H9 (cell line): ENCODE data around the gene NTN3. TPM values are rescaled to one million over a fixed set of nuclear protein-coding genes. Genes with fewer than 3 reads are reported as not detected.

ENCODE experiments used
- DNase-seq: peaks from one replicate; pipeline ENCODE4 v3.0.0-alpha.2; 2017
- H2AFZ ChIP-seq: one replicate; pipeline ENCODE4 v1.6.1; 2013; ENCODE audit warnings: mild to moderate bottlenecking, low read length, control low read depth, moderate library complexity
- H2AK5ac ChIP-seq: 2 replicates; pipeline ENCODE4 v1.6.1; 2013; ENCODE audit warnings: low read length, control low read depth, mixed read lengths; ENCODE audit not compliant: insufficient read length
- H2BK120ac ChIP-seq: one replicate; pipeline ENCODE4 v1.6.1; 2013; ENCODE audit warnings: low read depth, mild to moderate bottlenecking, low read length, control low read depth, inconsistent platforms; ENCODE audit not compliant: poor library complexity, severe bottlenecking
- H2BK12ac ChIP-seq: 2 replicates; pipeline ENCODE4 v1.6.1; 2013; ENCODE audit warnings: low read length, control low read depth, mixed read lengths, low read depth; ENCODE audit not compliant: insufficient read length
- H2BK15ac ChIP-seq: 2 replicates; pipeline ENCODE4 v1.6.1; 2013; ENCODE audit warnings: low read depth, low read length, control low read depth
- H2BK20ac ChIP-seq: one replicate; pipeline ENCODE4 v1.6.1; 2013; ENCODE audit warnings: low read depth, mild to moderate bottlenecking, low read length, control low read depth, inconsistent platforms; ENCODE audit not compliant: poor library complexity, severe bottlenecking
- H2BK5ac ChIP-seq: 2 replicates; pipeline ENCODE4 v1.6.1; 2013; ENCODE audit warnings: low read length, control low read depth, mixed read lengths; ENCODE audit not compliant: insufficient read length
- H3K14ac ChIP-seq: 2 replicates; pipeline ENCODE4 v1.6.1; 2013; ENCODE audit warnings: low read length, control low read depth; ENCODE audit not compliant: insufficient read depth
- H3K18ac ChIP-seq: 2 replicates; pipeline ENCODE4 v1.6.1; 2013; ENCODE audit warnings: low read depth, mild to moderate bottlenecking, mixed read lengths, low read length, control low read depth; ENCODE audit not compliant: insufficient read length
- H3K23ac ChIP-seq: 2 replicates; pipeline ENCODE4 v1.6.1; 2013; ENCODE audit warnings: low read length, control low read depth, mixed read lengths, low read depth; ENCODE audit not compliant: insufficient read length
- H3K23me2 ChIP-seq: 2 replicates; pipeline ENCODE4 v1.6.1; 2013; ENCODE audit warnings: low read depth, mild to moderate bottlenecking, mixed read lengths, low read length, control low read depth; ENCODE audit not compliant: insufficient read length, poor library complexity, severe bottlenecking
- H3K27ac ChIP-seq: 2 replicates; pipeline ENCODE4 v1.5.1; 2013; ENCODE audit warnings: low read length, control low read depth, mixed read lengths, low read depth; ENCODE audit not compliant: insufficient read length
- H3K27me3 ChIP-seq: 2 replicates; pipeline ENCODE4 v1.6.1; 2013; ENCODE audit warnings: low read length, control low read depth, inconsistent platforms; ENCODE audit not compliant: insufficient read depth
- H3K4ac ChIP-seq: 2 replicates; pipeline ENCODE4 v1.6.1; 2013; ENCODE audit warnings: low read depth, mild to moderate bottlenecking, control low read depth, inconsistent platforms, low read length, moderate library complexity
- H3K4me1 ChIP-seq: 2 replicates; pipeline ENCODE4 v1.6.1; 2013; ENCODE audit warnings: low read length, control low read depth, inconsistent platforms; ENCODE audit not compliant: insufficient read depth
- H3K4me2 ChIP-seq: 2 replicates; pipeline ENCODE4 v1.6.1; 2013; ENCODE audit warnings: low read length, control low read depth, mixed read lengths; ENCODE audit not compliant: insufficient read length, insufficient read depth
- H3K56ac ChIP-seq: 2 replicates; pipeline ENCODE4 v1.6.1; 2013; ENCODE audit warnings: low read depth, mild to moderate bottlenecking, mixed read lengths, low read length, control low read depth; ENCODE audit not compliant: insufficient read length
- H3K79me1 ChIP-seq: 2 replicates; pipeline ENCODE4 v1.6.1; 2013; ENCODE audit warnings: low read depth, mild to moderate bottlenecking, moderate library complexity, low read length, control low read depth, inconsistent platforms; ENCODE audit not compliant: insufficient read depth, poor library complexity, severe bottlenecking
- H3K79me2 ChIP-seq: 2 replicates; pipeline ENCODE4 v1.6.1; 2013; ENCODE audit warnings: low read length, control low read depth, inconsistent platforms; ENCODE audit not compliant: insufficient read depth
- H3K9ac ChIP-seq: 2 replicates; pipeline ENCODE4 v1.6.1; 2013; ENCODE audit warnings: low read length, control low read depth, mixed read lengths; ENCODE audit not compliant: insufficient read length; ENCODE audit errors: extremely low read depth
- H3K9me3 ChIP-seq: one replicate; pipeline ENCODE4 v1.6.1; 2013; ENCODE audit warnings: low read depth, low read length, inconsistent platforms; ENCODE audit not compliant: control insufficient read depth
- H3T11ph ChIP-seq: one replicate; pipeline ENCODE4 v1.6.1; 2013; ENCODE audit warnings: mild to moderate bottlenecking, low read length, control low read depth, inconsistent platforms
- H4K20me1 ChIP-seq: one replicate; pipeline ENCODE4 v1.6.1; 2013; ENCODE audit not compliant: control insufficient read depth, insufficient read length, insufficient read depth
- H4K5ac ChIP-seq: 2 replicates; pipeline ENCODE4 v1.6.1; 2013; ENCODE audit warnings: low read depth, mild to moderate bottlenecking, mixed read lengths, low read length, control low read depth; ENCODE audit not compliant: insufficient read length
- H4K8ac ChIP-seq: replicated peaks from 2 replicates; pipeline ENCODE4 v1.6.1; 2013; ENCODE audit warnings: low read length, control low read depth, mixed read lengths, low read depth; ENCODE audit not compliant: insufficient read length
- H4K91ac ChIP-seq: 2 replicates; pipeline ENCODE4 v1.6.1; 2013; ENCODE audit warnings: low read depth, mild to moderate bottlenecking, moderate library complexity, mixed read lengths, low read length, control low read depth; ENCODE audit not compliant: insufficient read length
- H3K27ac Mint-ChIP-seq, 3 experiments: 2 replicates in 2 of 3; 3 replicates in 1 of 3; pipeline ENCODE4 v1.8.0; 2020 to 2021; ENCODE audit warnings: mixed read lengths in 3 of 3, mild to moderate bottlenecking in 1 of 3, moderate library complexity in 1 of 3
- H3K27me3 Mint-ChIP-seq: 2 replicates; pipeline ENCODE4 v1.8.0; 2021; ENCODE audit warnings: low read depth, mild to moderate bottlenecking, moderate library complexity, mixed read lengths
- H3K36me3 Mint-ChIP-seq, 3 experiments: 2 replicates in 2 of 3; 3 replicates in 1 of 3; pipeline ENCODE4 v1.8.0; 2020 to 2021; ENCODE audit warnings: low read depth in 3 of 3, mixed read lengths in 3 of 3; ENCODE audit not compliant: insufficient read depth in 1 of 3
- H3K4me1 Mint-ChIP-seq, 2 experiments: 2 replicates each; pipeline ENCODE4 v1.8.0; 2020; ENCODE audit warnings: mixed read lengths in 2 of 2
- H3K4me3 Mint-ChIP-seq, 2 experiments: 2 replicates in 1 of 2; 3 replicates in 1 of 2; pipeline ENCODE4 v1.8.0; 2020 to 2021; ENCODE audit warnings: mild to moderate bottlenecking in 2 of 2, mixed read lengths in 2 of 2, moderate library complexity in 1 of 2
- H3K9me3 Mint-ChIP-seq, 2 experiments: 2 replicates in 1 of 2; 3 replicates in 1 of 2; pipeline ENCODE4 v1.8.0; 2020; ENCODE audit warnings: mild to moderate bottlenecking in 2 of 2, mixed read lengths in 2 of 2, moderate library complexity in 1 of 2
- CTCF ChIP-seq: fragments of 200-600 bp; sonication (generic); conservative IDR thresholded peaks from 3 replicates; pipeline ENCODE4 v1.8.0; 2021; ENCODE audit warnings: antibody characterized with exemption, mild to moderate bottlenecking
- WGBS: extraction: QIAGEN DNeasy Blood & Tissue Kit; methylation state at CpG from one replicate; pipeline ENCODE4 v1.1.7; 2013; ENCODE audit warnings: missing lambda C conversion rate, low lambda C conversion rate, mixed read lengths; ENCODE audit not compliant: insufficient read length; ENCODE audit errors: extremely low coverage; 5-methylcytosine and 5-hydroxymethylcytosine counted together
- total RNA-seq: library from RNA; stranded (reverse); gene quantifications from 2 replicates; pipeline ENCODE4 v1.2.1, GENCODE V29; 2021

The NTN3 gene
- total RNA-seq, 1 experiment from 2014 or later, result 1.3 TPM

- H3K27ac Mint-ChIP-seq, result peak overlapping the region in 1 of 3 experiments; percentile 78; a peak in 3 of 7 replicates
- Histone ChIP-seq H4K8ac (no peak overlapping the region), H2BK120ac (no peak overlapping the region), H2AK5ac (no peak overlapping the region), H2BK20ac (no peak overlapping the region), H3K79me2 (peaks cover 3% of the 10 kb centered on the region), H4K5ac (no peak overlapping the region), H3K27ac (no peak overlapping the region), H3K23me2 (peaks cover 15% of the 10 kb centered on the region), H4K20me1 (no peaks in the 10 kb centered on the region), H3K14ac (no peak overlapping the region), H3K79me1 (peaks cover 9% of the 10 kb centered on the region), H2BK15ac (no peak overlapping the region), H2BK5ac (no peak overlapping the region), H2AFZ (no peak overlapping the region), H3K4me1 (no peaks in the 10 kb centered on the region), H4K91ac (no peak overlapping the region), H3K18ac (no peak overlapping the region), H3K23ac (no peak overlapping the region), H3K9me3 (no peaks in the 10 kb centered on the region), H3K27me3 (no peaks in the 10 kb centered on the region; the same call in 1 of the 2 replicates), H3K4ac (no peak overlapping the region), H3K56ac (no peak overlapping the region), H3K4me2 (peak overlapping the region; percentile 84), H2BK12ac (no peak overlapping the region), H3K9ac (peak overlapping the region; percentile 20), H3T11ph (no peak overlapping the region)
- no CpG with 5 or more reads among the region's 46 CpGs for WGBS
- peaks cover 27 to 39% (median 39%) of the 10 kb centered on the region in 3 experiments; a peak in 6 of 7 replicates for H3K36me3 Mint-ChIP-seq
- H3K4me3 Mint-ChIP-seq, result peak overlapping the region; percentile 90 to 97
- no peak for TF ChIP-seq CTCF
- DNase-seq, result no peak
- peaks cover 8% of the 10 kb centered on the region; the same call in 1 of the 2 replicates for H3K27me3 Mint-ChIP-seq
- H3K4me1 Mint-ChIP-seq, result peaks cover 25 to 26% of the 10 kb centered on the region in 2 experiments
- no peaks in the 10 kb centered on the region for H3K9me3 Mint-ChIP-seq
Measured at GRCh38 chr16:2429771-2430663, 41.1 kb upstream of the NTN3 start.
